ENCODE data around the gene RSAD2. TPM values are rescaled to one million over a fixed set of nuclear protein-coding genes. Genes with fewer than 3 reads are reported as not detected.

The RSAD2 gene
- total and polyA plus RNA-seq, 2 donors from 2014 or later: 4.3 to 4.5 TPM

DNA sequence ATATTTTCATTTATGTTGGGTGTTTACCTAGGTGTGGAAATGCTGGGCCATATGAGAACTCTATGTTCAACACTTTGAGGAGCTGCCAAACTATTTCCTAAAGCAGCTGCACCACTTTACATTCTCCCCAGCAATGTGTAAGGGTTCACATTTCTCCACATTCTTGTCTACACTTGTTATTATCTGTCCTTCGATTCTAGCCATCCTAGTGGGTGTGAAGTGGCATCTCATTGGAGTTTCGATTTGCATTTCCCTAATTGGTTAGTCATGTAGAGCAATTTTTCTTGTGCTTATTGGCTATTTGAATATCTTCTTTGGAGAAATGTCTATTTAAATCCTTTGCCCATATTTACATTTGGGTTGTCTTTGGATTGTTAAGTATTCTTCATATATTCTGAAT lies 61.5 kb downstream of the RSAD2 start:
- Histone ChIP-seq H3K9ac (ENCODE audit: low read length in 3 of 3) (no peak overlapping the region), H3K4me1 (ENCODE audit: control insufficient read depth in 2 of 3, insufficient read depth in 2 of 3, low read depth in 1 of 3, low read length in 3 of 3) (no peaks in the 10 kb centered on the region), H3K36me3 (ENCODE audit: control insufficient read depth in 2 of 3, insufficient read depth in 3 of 3, low read length in 3 of 3) (peaks cover 0 to 6% (median 3%) of the 10 kb centered on the region in 3 donors), H3K4me3 (ENCODE audit: low read length in 3 of 3) (no peak overlapping the region), H3K9me3 (ENCODE audit: control insufficient read depth in 2 of 3, insufficient read depth in 1 of 3, low read length in 3 of 3) (no peaks in the 10 kb centered on the region), H3K27ac (ENCODE audit: low read depth in 2 of 2, low read length in 2 of 2) (no peak overlapping the region), H3K27me3 (ENCODE audit: control insufficient read depth, insufficient read depth, low read length) (no peaks in the 10 kb centered on the region)
- TF ChIP-seq, protein P1, sequence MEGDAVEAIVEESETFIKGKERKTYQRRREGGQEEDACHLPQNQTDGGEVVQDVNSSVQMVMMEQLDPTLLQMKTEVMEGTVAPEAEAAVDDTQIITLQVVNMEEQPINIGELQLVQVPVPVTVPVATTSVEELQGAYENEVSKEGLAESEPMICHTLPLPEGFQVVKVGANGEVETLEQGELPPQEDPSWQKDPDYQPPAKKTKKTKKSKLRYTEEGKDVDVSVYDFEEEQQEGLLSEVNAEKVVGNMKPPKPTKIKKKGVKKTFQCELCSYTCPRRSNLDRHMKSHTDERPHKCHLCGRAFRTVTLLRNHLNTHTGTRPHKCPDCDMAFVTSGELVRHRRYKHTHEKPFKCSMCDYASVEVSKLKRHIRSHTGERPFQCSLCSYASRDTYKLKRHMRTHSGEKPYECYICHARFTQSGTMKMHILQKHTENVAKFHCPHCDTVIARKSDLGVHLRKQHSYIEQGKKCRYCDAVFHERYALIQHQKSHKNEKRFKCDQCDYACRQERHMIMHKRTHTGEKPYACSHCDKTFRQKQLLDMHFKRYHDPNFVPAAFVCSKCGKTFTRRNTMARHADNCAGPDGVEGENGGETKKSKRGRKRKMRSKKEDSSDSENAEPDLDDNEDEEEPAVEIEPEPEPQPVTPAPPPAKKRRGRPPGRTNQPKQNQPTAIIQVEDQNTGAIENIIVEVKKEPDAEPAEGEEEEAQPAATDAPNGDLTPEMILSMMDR (IDR thresholded peaks at IDR 0.05; ENCODE audit: borderline replicate concordance, extremely low read depth, insufficient read depth): no peak
- no peak for FAIRE-seq
- DNase-seq: no peak
- intact Hi-C loops (cut with DNase I): no loop called here

DNA sequence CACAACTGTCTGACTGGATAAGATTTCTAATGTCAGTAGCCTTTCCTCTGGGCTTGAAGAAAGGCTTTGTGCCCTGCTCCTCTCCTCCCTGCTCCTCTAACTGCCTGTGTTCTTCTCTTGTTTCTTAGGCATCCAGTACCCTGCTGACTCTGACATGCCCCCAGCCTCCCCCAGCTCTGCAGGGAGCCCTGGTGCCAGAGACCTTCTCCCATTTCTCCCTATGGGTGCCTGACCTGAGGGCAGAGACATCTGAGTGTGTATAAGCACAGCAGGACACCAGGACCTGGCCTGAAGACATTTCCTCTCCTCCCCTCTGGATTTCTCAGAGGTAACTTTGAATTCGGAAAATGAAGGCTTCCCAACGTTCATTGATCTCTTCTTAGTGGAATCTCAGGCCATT lies 63.2 kb downstream of the RSAD2 start:
- Histone ChIP-seq H3K9ac (ENCODE audit: low read length in 3 of 3) (no peak overlapping the region), H3K9me3 (ENCODE audit: control insufficient read depth in 2 of 3, insufficient read depth in 1 of 3, low read length in 3 of 3) (no peaks in the 10 kb centered on the region), H3K4me3 (ENCODE audit: low read length in 3 of 3) (no peak overlapping the region), H3K27me3 (ENCODE audit: control insufficient read depth, insufficient read depth, low read length) (no peaks in the 10 kb centered on the region), H3K36me3 (ENCODE audit: control insufficient read depth in 2 of 3, insufficient read depth in 3 of 3, low read length in 3 of 3) (peaks cover 0 to 6% (median 3%) of the 10 kb centered on the region in 3 donors), H3K4me1 (ENCODE audit: control insufficient read depth in 2 of 3, insufficient read depth in 2 of 3, low read depth in 1 of 3, low read length in 3 of 3) (no peaks in the 10 kb centered on the region), H3K27ac (ENCODE audit: low read depth in 2 of 2, low read length in 2 of 2) (no peak overlapping the region)
- TF ChIP-seq, protein P1 (IDR thresholded peaks at IDR 0.05; ENCODE audit: borderline replicate concordance, extremely low read depth, insufficient read depth): no peak
- no peak for DNase-seq
- intact Hi-C loops (cut with DNase I): no loop called here
- FAIRE-seq: no peak

DNA sequence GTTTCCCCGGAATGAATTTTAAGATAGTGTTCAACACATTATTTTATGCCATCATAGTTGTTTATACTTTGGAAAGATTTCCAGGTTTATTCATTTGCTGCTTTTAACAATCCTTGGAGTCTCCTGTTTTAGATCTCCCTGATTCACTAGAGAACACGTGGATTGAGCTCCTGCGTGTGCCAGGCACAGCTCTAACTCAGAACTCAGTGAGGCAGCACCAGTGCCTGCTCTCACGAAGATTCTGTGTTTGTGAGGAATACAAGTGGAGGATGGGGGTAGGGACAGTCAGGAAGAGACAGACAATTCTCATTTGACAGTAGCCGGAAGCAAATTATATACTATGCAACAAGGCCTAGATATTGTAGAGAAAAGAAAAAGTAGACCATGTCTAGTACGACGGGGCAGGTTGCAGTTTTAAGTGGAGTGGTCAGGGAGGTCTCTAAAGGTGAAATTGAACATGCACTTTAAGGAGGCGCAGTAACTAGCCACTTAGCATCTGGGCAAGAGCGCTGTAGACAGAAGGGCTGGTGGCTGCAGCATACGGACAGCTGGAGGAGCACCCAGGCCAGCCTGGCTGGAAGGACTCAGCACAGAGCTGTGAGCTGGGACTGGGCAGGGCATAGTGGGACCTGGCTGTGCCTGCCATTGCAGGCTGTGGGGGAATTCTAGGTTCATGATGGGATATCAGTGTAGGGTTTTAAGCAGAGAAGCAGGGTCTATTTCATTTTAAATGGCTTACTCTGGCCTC lies 63.9 kb downstream of the RSAD2 start:
- FAIRE-seq: no peak
- Histone ChIP-seq H3K4me3 (ENCODE audit: low read length in 3 of 3) (no peak overlapping the region), H3K27me3 (ENCODE audit: control insufficient read depth, insufficient read depth, low read length) (no peaks in the 10 kb centered on the region), H3K9me3 (ENCODE audit: control insufficient read depth in 2 of 3, insufficient read depth in 1 of 3, low read length in 3 of 3) (no peaks in the 10 kb centered on the region), H3K36me3 (ENCODE audit: control insufficient read depth in 2 of 3, insufficient read depth in 3 of 3, low read length in 3 of 3) (peaks cover 0 to 6% (median 3%) of the 10 kb centered on the region in 3 donors), H3K9ac (ENCODE audit: low read length in 3 of 3) (no peak overlapping the region), H3K4me1 (ENCODE audit: control insufficient read depth in 2 of 3, insufficient read depth in 2 of 3, low read depth in 1 of 3, low read length in 3 of 3) (no peaks in the 10 kb centered on the region), H3K27ac (ENCODE audit: low read depth in 2 of 2, low read length in 2 of 2) (no peak overlapping the region)
- DNase-seq: no peak
- intact Hi-C loops (cut with DNase I): no loop called here
- TF ChIP-seq, protein P1 (IDR thresholded peaks at IDR 0.05; ENCODE audit: borderline replicate concordance, extremely low read depth, insufficient read depth): no peak

Data from kidney (tissue), 14 donors.